ENCODE data around the gene PTPRG. TPM values are rescaled to one million over a fixed set of nuclear protein-coding genes. Genes with fewer than 3 reads are reported as not detected.
"Not testable (repeated sequence)": the region's sequence is repeated elsewhere in the genome, so short reads cannot be mapped to it uniquely, and the experiment has no call there.

The PTPRG gene
- total and polyA plus RNA-seq, 2 donors (not counting 3 experiments of a cell fraction or from before 2014, with no cell fraction given), result 8.9 to 39.1 TPM

DNA sequence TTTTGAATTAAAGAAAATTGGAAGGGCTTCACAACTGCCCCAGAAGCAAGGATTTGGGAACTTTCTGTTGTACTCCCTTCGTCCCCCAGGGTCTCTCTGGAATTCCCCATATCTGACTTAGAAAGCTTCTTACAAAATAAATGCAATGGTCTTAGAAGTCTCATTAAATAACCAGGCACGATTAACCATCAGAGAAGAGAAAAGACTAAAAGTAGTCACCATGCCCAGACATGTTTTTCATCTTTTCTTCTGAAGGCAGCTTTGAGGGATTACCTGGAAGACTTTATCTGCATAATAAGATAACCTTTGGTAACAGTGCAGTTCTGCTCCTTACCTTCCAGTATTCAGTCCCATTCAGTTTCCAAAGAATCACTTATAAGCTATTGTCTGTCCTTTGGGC lies 135.9 kb downstream of the PTPRG start:
- POLR2A ChIA-PET, result no interaction called here
- no peak for TF ChIP-seq GATA2 (IDR thresholded peaks at IDR 0.05; ENCODE audit: insufficient read depth, insufficient read length, low read depth, low read length)
- TF ChIP-seq POLR2A (IDR thresholded peaks at IDR 0.05; ENCODE audit: low read depth, low read length), result no peak
- TF ChIP-seq EZH2 (IDR thresholded peaks at IDR 0.05; ENCODE audit: borderline replicate concordance, low read depth, low read length, severe bottlenecking), result no peak
- no peak for TF ChIP-seq FOS (IDR thresholded peaks at IDR 0.05; ENCODE audit: borderline replicate concordance, insufficient read depth, low read length)
- no peak for TF ChIP-seq MYC (IDR thresholded peaks at IDR 0.05; ENCODE audit: low read depth, low read length)
- TF ChIP-seq, protein P1, sequence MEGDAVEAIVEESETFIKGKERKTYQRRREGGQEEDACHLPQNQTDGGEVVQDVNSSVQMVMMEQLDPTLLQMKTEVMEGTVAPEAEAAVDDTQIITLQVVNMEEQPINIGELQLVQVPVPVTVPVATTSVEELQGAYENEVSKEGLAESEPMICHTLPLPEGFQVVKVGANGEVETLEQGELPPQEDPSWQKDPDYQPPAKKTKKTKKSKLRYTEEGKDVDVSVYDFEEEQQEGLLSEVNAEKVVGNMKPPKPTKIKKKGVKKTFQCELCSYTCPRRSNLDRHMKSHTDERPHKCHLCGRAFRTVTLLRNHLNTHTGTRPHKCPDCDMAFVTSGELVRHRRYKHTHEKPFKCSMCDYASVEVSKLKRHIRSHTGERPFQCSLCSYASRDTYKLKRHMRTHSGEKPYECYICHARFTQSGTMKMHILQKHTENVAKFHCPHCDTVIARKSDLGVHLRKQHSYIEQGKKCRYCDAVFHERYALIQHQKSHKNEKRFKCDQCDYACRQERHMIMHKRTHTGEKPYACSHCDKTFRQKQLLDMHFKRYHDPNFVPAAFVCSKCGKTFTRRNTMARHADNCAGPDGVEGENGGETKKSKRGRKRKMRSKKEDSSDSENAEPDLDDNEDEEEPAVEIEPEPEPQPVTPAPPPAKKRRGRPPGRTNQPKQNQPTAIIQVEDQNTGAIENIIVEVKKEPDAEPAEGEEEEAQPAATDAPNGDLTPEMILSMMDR (IDR thresholded peaks at IDR 0.05; ENCODE audit: extremely low read depth in 1 of 2, insufficient read depth in 1 of 2, low read depth in 1 of 2, low read length in 2 of 2), result no peak
- TF ChIP-seq JUN (IDR thresholded peaks at IDR 0.05; ENCODE audit: borderline replicate concordance, insufficient read depth, insufficient read length, low read depth), result no peak
- TF ChIP-seq, protein P2, sequence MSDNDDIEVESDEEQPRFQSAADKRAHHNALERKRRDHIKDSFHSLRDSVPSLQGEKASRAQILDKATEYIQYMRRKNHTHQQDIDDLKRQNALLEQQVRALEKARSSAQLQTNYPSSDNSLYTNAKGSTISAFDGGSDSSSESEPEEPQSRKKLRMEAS (IDR thresholded peaks at IDR 0.05; ENCODE audit: insufficient read depth, insufficient read length), result no peak
- TF ChIP-seq POLR2AphosphoS5 (IDR thresholded peaks at IDR 0.05; ENCODE audit: insufficient read depth, low read depth, low read length), result no peak
- Histone ChIP-seq H3K9ac (replicated peaks; ENCODE audit: extremely low read depth, insufficient read depth, low read length) (no peak overlapping the region), H4K20me1 (replicated peaks; ENCODE audit: control insufficient read depth, extremely low read depth, insufficient read depth, low read length) (no peaks in the 10 kb centered on the region), H3K4me1 (ENCODE audit: control insufficient read depth, extremely low read depth, insufficient read depth, low read length) (no peaks in the 10 kb centered on the region), H2AFZ (ENCODE audit: low read depth, low read length) (no peak overlapping the region), H3K79me2 (ENCODE audit: control insufficient read depth, insufficient read depth, low read length) (no peaks in the 10 kb centered on the region), H3K27ac (ENCODE audit: insufficient read depth, low read depth, low read length) (no peak overlapping the region), H3K27me3 (ENCODE audit: control insufficient read depth in 2 of 2, insufficient read depth in 2 of 2, low read length in 2 of 2) (no peaks in the 10 kb centered on the region), H3K9me3 (replicated peaks; ENCODE audit: control insufficient read depth, insufficient read depth, low read length) (no peaks in the 10 kb centered on the region), H3K4me2 (ENCODE audit: insufficient read depth, low read length) (no peak overlapping the region), H3K9me1 (replicated peaks; ENCODE audit: control insufficient read depth, extremely low read depth, insufficient read depth, low read length) (no peaks in the 10 kb centered on the region), H3K36me3 (ENCODE audit: control insufficient read depth in 2 of 2, extremely low read depth in 1 of 2, insufficient read depth in 2 of 2, low read length in 2 of 2) (no peaks in the 10 kb centered on the region), H3K4me3 (replicated peaks in 1 of 3; ENCODE audit: insufficient read depth in 1 of 3, low read depth in 1 of 3, low read length in 3 of 3) (no peak overlapping the region)
- dilution Hi-C loops (cut with MboI; ENCODE audit: extremely low pct_ligation_motif_present, low sequenced_read_pairs) (no loop called here), intact Hi-C loops (cut with micrococcal nuclease) (no loop called here)
- DNase-seq (ENCODE audit: low read depth, low spot score) (no peak), FAIRE-seq (peak; percentile 55)
- no TSS peak for BruUV-seq (replicated peaks)
- CTCF ChIA-PET, result no interaction called here

DNA sequence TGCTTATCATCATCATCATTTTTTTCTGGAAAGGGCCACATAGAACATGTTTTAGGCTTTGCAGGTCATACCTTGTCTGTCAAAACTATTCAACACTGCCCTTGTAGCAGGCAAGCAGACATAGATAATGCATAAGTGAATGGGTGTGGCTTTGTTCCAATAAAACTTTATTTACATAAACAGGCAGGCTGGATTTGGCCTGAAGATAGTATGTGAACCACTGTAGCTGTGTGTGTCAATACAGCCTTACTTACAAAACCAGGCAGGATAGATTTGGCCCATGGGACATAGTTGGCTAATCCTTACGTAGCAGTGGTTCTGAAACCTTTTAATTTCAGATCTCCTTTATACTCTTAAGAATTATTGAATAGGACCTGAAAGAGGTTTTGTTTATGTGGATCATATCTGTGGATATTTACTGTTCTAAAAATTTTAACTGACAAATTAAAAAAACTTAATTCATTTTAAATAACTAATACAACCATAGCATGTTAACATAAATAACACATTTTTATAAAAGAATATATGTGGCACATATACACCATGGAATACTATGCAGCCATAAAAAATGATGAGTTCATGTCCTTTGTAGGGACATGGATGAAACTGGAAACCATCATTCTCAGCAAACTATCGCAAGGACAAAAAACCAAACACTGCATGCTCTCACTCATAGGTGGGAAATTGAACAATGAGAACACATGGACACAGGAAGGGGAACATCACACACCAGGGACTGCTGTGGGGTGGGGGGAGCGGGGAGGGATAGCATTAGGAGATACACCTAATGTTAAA lies 137.1 kb downstream of the PTPRG start:
- H3K79me2 ChIP-seq (ENCODE audit: control insufficient read depth, insufficient read depth, low read length); H4K20me1 ChIP-seq (replicated peaks; ENCODE audit: control insufficient read depth, extremely low read depth, insufficient read depth, low read length); H3K4me1 ChIP-seq (ENCODE audit: control insufficient read depth, extremely low read depth, insufficient read depth, low read length); POLR2A ChIA-PET; dilution Hi-C loops (cut with MboI; ENCODE audit: extremely low pct_ligation_motif_present, low sequenced_read_pairs); H3K27ac ChIP-seq (ENCODE audit: insufficient read depth, low read depth, low read length); CTCF ChIA-PET; H3K36me3 ChIP-seq (ENCODE audit: control insufficient read depth in 2 of 2, extremely low read depth in 1 of 2, insufficient read depth in 2 of 2, low read length in 2 of 2); H2AFZ ChIP-seq (ENCODE audit: low read depth, low read length); DNase-seq (ENCODE audit: low read depth, low spot score); FAIRE-seq; H3K4me3 ChIP-seq (replicated peaks in 1 of 3; ENCODE audit: insufficient read depth in 1 of 3, low read depth in 1 of 3, low read length in 3 of 3); H3K9me3 ChIP-seq (replicated peaks; ENCODE audit: control insufficient read depth, insufficient read depth, low read length); H3K9me1 ChIP-seq (replicated peaks; ENCODE audit: control insufficient read depth, extremely low read depth, insufficient read depth, low read length); H3K4me2 ChIP-seq (ENCODE audit: insufficient read depth, low read length); intact Hi-C loops (cut with micrococcal nuclease); H3K9ac ChIP-seq (replicated peaks; ENCODE audit: extremely low read depth, insufficient read depth, low read length); H3K27me3 ChIP-seq (ENCODE audit: control insufficient read depth in 2 of 2, insufficient read depth in 2 of 2, low read length in 2 of 2); BruUV-seq (replicated peaks): not testable (repeated sequence)
